ENCODE measurements around the gene RASL11B.
A peak's percentile ranks its signal among the peaks of the same experiment; 100 is the strongest.

GRCh38 chr4:52822972-52823701 lies 39.0 kb upstream of the RASL11B start:
- TF ChIP-seq CTCF (IDR thresholded peaks at IDR 0.05) (no peak), EP300 (IDR thresholded peaks at IDR 0.05) (peak in 1 of 2 donors; percentile 44), POLR2A (IDR thresholded peaks at IDR 0.05) (no peak)

Data from tibial nerve (tissue), 4 donors.